A549 (cell line): Measurements from ENCODE around the gene PROSER3.

Experiments used
- CEBPB ChIP-seq, 2 experiments: fragments of >200 bp in 1 of 2; sonication (Bioruptor Twin) in 1 of 2; formaldehyde crosslinking in 1 of 2; IDR thresholded peaks; 2 replicates each; pipeline ENCODE4 v1.6.1; 2012 to 2016
- CHD2 ChIP-seq: fragments of 150-350 bp; IDR thresholded peaks from 2 replicates; pipeline ENCODE4 v1.6.1; 2014; ENCODE audit warnings: low read length; ENCODE audit not compliant: partially characterized antibody
- CTCF ChIP-seq: fragments of >200 bp; sonication (Bioruptor Twin); formaldehyde crosslinking; IDR thresholded peaks from 3 replicates; pipeline ENCODE4 v1.5.1; 2016
- EP300 ChIP-seq, 2 experiments: fragments of >200 bp; sonication (Bioruptor Twin); formaldehyde crosslinking; IDR thresholded peaks; 2 replicates in 1 of 2; 3 replicates in 1 of 2; pipeline ENCODE4 v1.6.1; 2016 to 2017
- MYC ChIP-seq: IDR thresholded peaks from 2 replicates; pipeline ENCODE4 v1.6.1; 2012; ENCODE audit warnings: mild to moderate bottlenecking, inconsistent platforms, low read length, improper control_type of control experiment, borderline replicate concordance
- NR3C1 ChIP-seq: fragments of >200 bp; sonication (Bioruptor Twin); formaldehyde crosslinking; IDR thresholded peaks from 3 replicates; pipeline ENCODE4 v1.6.1; 2017
- POLR2A ChIP-seq: IDR thresholded peaks from 2 replicates; pipeline ENCODE4 v1.6.1; 2012; ENCODE audit warnings: mild to moderate bottlenecking, low read length
- RCOR1 ChIP-seq: fragments of 150-350 bp; IDR thresholded peaks from 2 replicates; pipeline ENCODE4 v1.6.1; 2014; ENCODE audit warnings: antibody characterized with exemption, low read length, low read depth

DNA sequence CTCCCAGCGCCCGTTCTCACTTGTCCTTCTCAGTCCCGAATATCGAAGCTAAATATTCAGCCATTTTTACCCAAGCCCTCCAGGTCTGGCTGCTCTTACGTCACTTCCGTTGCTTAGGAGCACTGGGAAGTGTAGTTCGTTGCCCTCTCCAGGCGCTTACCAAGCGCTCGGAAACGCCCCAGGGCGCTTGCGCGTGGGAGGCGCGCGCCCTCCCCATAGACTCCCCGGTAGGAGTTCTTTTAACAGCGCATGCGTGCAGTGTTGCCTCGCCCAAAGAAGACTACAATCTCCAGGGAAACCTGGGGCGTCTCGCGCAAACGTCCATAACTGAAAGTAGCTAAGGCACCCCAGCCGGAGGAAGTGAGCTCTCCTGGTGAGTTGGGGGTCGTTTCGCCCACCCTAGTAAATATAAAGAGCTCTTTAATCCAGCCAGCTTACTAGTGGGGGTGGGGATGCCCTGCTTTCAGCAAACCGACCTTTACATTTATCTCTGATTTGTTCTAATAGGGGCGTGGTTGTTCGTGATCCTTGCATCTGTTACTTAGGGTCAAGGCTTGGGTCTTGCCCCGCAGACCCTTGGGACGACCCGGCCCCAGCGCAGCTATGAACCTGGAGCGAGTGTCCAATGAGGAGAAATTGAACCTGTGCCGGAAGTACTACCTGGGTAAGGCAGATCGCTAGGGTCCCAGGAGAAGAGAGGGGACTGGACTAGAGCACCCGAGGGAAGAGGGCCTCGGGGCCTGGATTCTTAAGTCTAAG, 12.5 kb upstream of the PROSER3 start, which contains the start of the genes PSENEN and U2AF1L4:
- TF ChIP-seq CTCF (no peak), RCOR1 (no peak), MYC (0 out of 2 replicates have a peak, but pooled peaks have one; percentile 1), POLR2A (peak; percentile 67), CEBPB (IDR thresholded peaks at IDR 0.05) (peak in 1 of 2 experiments; percentile 64; a peak in 1 of 4 replicates), CHD2 (no peak), EP300 (IDR thresholded peaks at IDR 0.05) (no peak), NR3C1 (no peak)
